Stimulated activated CD4-positive, alpha-beta T cell treated with anti-CD3 and anti-CD28 coated beads, Interleukin-2, amount 100 ng/mL, for 24 hours (primary cell): ENCODE measurements around the gene SUSD6.
"Not testable (repeated sequence)": the region's sequence is repeated elsewhere in the genome, so short reads cannot be mapped to it uniquely, and the experiment has no call there.

Experiments
- DNase-seq, 2 donors: peaks; one replicate each; pipeline ENCODE4 v3.0.0-alpha.2; 2020

The SUSD6 gene

GRCh38 chr14:69699243-69699642 is 87.8 kb downstream of the SUSD6 start:
- not testable (repeated sequence) for DNase-seq

DNA sequence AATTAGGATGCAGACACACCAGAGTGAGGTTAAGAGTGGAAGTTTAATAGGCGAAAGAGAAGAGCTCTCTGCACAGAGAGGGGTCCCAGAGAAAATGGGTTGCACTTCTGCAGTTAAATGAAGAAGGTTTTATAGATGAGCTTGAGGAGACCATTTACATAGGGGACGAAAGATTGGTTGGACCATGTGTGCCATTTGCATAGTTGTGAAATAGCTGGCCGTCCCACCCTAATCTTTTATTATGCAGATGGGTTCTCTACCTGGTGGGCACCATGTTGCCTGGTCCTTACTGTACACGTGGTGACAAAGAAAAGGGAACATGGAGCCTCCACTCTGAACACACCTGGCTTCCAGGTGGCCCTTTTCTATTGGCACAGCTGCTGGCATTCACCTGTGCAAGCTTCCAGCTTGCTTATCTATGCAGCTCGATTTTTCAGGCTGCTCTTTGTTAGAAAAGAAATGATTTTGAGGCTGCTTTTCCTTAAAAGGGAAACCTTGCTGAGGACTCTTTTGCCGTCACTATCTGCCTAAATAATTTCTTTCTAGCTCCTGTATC is 88.4 kb downstream of the SUSD6 start:
- DNase-seq = no peak

- DNase-seq = no peak
These were observed 89.2 kb downstream of the SUSD6 start for GRCh38 chr14:69700575-69700974.

DNA sequence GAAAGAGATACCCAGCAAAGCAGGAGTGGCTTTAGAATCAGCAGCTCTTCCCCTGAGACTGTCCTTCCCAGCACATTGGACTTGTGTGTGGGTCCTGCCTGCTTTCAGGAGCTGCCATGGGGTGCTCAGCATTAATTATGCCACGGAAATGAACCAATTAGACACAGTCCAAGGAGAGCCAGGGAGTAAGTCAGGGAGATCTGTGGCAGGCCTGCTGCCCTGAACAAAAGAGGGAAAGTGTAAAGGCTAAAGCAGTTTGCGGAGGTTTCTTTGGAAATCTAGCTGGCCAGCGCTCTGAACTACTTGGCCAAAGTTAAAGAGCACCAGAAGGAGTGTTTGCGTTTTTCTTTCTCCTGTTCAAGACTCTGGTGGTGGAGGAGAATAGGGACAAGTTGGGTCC is 89.9 kb downstream of the SUSD6 start:
- DNase-seq = no peak

DNA sequence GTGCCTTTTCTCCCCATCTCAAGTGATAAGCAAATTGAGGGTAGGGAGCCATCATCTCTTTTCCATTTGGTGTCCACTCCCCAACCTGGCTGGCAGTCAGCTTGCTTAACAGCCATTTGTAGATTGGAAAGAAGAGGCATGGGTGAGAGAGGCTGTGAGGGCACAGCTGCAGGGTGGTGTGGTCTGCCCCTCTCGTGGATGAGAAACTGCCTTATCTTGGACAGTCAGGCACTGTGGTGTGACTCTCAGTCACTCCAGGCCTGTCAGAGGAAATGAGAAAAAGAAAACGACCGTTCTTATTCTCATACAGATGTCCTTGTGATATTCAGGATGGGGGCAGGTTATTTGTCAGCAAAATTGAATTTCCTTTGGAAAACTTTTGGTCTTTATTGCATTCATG is 90.5 kb downstream of the SUSD6 start:
- no peak for DNase-seq

- DNase-seq = no peak
These were observed 91.9 kb downstream of the SUSD6 start for GRCh38 chr14:69703047-69704039.

DNA sequence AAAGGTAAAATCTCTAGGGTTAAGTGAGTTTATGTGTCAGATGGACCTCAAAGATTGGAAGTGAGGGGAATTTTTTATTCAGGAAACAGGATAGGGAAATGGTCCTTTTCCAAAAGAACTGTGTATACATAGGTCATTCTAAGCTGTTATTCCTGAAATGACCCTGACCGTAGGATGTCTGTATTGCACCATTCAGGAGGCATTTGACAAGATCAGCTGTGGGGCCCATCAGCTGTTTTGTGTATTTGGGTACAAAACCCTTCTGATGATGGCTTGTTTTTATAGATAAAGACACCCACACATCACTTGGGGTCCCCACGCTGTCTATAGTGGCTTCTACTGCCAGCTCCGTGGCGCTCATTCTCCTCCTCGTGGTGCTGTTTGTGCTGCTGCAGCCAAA is 92.9 kb downstream of the SUSD6 start:
- DNase-seq = no peak

DNA sequence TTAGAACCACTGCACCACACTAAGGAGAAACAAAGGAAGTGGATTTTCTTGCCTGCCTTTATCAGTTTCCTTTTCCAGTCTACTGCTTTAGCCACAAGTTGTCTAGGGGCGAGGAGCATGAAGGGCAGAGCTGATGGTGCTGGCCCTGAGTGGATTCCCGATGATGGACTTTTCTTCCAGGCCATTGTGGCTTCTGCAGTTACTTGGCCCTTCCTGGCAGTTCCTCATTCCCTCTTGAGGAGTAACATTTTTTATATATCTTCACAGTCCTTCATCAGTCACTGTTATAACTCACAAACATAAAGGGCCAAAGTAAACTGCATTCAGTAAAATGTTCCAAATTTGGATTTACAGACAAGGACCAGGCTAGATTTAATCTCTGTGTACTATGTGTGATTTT is 94.3 kb downstream of the SUSD6 start:
- DNase-seq = no peak

- no peak for DNase-seq
These were observed 96.7 kb downstream of the SUSD6 start for GRCh38 chr14:69708049-69708448.

DNA sequence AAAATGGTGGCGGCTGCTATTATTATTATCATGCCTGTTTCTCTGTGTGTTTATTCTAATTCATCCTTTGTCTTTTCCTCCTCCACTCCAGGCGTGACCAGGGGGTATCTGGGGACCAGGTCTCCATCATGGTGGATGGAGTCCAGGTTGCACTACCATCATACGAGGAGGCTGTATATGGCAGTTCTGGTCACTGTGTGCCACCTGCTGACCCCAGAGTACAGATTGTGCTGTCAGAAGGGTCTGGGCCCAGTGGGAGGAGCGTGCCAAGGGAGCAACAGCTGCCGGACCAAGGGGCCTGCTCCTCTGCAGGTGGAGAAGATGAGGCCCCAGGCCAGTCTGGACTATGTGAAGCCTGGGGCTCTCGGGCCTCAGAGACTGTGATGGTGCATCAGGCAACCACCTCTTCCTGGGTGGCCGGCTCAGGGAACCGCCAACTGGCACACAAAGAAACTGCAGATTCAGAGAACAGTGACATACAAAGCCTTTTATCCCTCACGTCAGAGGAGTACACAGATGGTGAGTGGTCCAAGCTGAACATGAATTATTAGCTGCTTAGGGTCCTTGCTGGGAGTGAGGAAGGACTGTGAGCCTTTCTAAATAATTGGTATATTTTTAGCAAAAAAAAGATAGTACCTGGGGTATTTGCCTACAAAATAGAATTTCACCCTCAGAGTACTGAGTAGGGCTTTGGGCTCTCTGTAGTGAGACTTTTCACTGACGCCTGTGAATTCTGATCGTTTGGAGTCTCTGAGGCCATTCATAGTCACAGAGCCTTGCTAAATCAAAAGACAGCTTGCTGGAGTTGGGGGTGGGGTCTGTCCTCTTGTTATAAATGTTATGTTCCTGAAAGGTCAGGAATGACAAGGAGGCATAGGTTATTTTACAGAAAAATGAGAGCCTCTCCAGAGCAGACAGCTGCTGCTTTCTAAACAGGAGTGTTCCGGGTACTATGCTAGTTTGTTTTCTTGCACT is 97.5 kb downstream of the SUSD6 start:
- peak; percentile 36 to 44 for DNase-seq

DNA sequence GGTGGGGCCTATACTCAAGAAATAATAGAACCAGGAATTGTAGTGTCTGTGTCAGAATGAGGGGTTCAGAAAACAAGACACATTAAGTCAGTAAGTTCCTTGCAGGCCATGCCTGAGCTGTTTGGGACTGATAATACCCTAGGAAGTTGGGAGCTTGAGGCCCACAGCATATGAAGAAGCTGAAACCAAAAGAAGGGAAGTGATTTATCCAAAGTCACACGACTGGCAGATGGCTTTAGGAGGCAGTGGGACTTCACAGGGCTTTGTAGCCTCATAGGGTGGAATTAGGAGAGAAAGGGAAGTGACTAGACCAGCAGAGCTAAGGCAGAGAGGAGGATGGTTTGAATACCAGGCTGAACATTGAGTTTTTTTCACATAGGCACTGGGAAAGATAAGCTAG is 99.0 kb downstream of the SUSD6 start:
- DNase-seq = no peak

DNA sequence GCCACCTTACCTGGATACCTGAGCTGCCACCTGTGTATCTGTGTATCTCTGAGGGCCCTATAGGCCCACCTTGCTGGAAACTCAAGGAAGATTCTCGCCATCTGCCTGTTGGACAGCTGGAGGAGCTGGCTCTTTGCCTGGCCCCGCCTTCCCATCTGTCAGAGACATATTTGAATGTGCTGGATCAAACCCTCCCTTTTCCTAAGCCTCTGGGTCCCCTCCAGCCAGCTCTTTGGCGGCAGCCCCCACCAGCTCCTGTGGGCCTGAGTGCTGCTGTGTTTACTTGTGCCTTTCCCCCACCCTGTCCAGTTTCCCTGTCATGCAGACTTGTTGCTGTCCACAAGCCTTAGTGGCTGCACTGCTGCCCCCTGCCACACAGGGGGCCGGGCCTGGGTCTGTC is 99.7 kb downstream of the SUSD6 start:
- DNase-seq = no peak

GRCh38 chr14:69711477-69711876 is 100.1 kb downstream of the SUSD6 start:
- DNase-seq = no peak

GRCh38 chr14:69711881-69712560 is 100.6 kb downstream of the SUSD6 start:
- no peak for DNase-seq

DNA sequence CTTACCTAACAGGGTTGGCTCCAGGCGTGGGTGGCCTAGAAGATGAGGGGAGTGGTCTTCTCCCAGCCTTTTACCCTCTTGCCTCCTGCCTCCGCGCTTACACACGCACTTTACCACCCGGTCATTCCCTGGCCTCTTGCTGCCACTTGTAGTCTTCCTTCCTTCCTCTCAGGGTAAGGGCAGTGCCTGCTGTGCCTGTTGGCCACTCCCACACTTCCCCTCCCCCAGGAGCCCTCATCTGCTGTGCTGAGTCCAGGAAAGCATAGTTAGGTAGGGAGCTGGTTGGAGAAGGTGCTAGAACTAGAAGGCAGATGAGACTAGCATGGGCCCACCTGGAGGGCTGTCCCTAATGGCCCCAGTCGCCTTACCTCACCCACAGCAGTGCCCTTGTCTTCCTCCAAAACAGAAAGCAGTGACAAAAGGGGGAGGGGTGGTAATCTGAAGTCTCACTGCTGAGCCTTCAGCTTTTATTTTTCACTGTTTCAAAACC is 101.2 kb downstream of the SUSD6 start:
- no peak for DNase-seq

DNA sequence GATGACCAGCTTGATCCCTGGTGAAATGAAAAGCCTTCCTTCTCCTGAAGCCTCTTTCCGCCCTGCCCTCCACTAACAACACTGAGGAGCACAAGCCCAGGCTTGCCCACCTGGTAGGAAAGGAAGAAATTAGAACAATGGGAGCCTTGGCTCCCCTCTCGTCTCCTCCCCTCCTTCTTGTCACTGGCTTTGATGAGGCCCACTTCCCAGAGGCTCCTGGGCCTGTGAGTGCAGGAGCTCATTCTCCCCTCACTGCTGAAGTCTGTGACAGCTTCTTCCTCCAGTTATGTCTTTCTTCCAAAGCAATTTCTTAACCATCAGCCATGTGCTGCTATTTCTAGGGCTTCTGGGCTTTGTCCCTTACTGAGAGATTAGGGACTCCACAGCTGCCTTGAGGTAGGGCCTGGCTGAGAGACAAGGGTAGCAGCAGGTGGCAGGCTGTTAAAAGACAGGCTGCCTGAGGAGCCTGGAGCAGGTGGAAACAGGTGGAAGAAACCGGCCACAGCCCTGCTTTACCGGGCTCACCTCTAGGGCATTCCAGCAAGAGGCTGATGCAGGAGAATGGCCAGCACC is 101.9 kb downstream of the SUSD6 start:
- DNase-seq = no peak

- DNase-seq = no peak
These were observed 102.7 kb downstream of the SUSD6 start for GRCh38 chr14:69713993-69714679.

DNA sequence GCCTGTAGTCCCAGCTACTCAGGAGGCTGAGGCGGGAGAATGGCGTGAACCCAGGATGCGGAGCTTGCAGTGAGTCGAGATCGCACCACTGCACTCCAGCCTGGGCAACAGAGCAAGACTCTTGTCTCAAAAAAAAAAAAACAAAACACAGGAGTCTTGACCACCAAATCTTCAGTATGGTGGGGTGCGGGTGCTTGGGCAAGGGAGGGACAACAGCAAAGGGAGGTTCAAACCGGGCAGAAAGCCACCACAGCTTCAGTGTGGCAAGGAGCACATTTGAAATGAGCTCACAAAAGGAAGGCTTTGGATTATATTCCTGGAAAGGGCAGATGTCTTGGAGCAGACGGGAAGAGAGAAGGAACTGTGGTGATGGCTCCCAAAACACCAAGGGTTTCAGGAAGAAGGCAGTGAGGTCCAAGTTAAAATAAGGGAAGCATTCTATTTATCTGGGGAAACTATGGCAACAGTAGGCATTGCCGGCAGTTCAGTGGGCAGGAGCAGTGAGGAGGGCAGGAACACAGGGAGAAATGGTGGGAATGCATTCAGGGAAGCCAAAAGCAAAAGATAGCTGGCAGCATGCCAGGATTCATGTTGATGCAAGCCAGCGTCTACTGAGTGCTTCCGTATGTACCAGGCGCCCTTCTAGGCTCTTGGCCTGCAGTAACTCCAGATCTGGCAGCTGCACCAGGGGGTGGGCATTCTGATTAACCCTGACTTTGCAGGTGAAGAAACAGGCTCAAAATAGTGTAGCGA is 104.5 kb downstream of the SUSD6 start:
- no peak for DNase-seq

- DNase-seq = peak; percentile 34 to 45
These were observed 105.2 kb downstream of the SUSD6 start for GRCh38 chr14:69716478-69717187.

GRCh38 chr14:69718614-69719013 is 107.2 kb downstream of the SUSD6 start:
- DNase-seq = not testable (repeated sequence)
